ENCODE measurements around the gene DGCR8.
"Not testable (repeated sequence)": the region's sequence is repeated elsewhere in the genome, so short reads cannot be mapped to it uniquely, and the experiment has no call there.

The DGCR8 gene

GRCh38 chr22:20159076-20159475, 79.0 kb downstream of the DGCR8 start:
- DNase-seq (ENCODE audit: low read depth): no peak

GRCh38 chr22:20159531-20159930, 79.5 kb downstream of the DGCR8 start:
- H3K4me3 ChIP-seq (ENCODE audit: low read depth, low read length); DNase-seq (ENCODE audit: low read depth): not testable (repeated sequence)

More at GRCh38 chr22:20159076-20159475, 79.0 kb downstream of the DGCR8 start:
- no peak overlapping the region for H3K4me3 ChIP-seq (ENCODE audit: low read depth, low read length)

GRCh38 chr22:20160041-20160440, 80.0 kb downstream of the DGCR8 start:
- DNase-seq (ENCODE audit: low read depth): no peak
- no peak overlapping the region for H3K4me3 ChIP-seq (ENCODE audit: low read depth, low read length)
